Retina (tissue), 1 donor: Measurements from ENCODE around the gene SPATC1L.
"Not testable (repeated sequence)": the region's sequence is repeated elsewhere in the genome, so short reads cannot be mapped to it uniquely, and the experiment has no call there.

Experiments used
- DNase-seq: peaks from one replicate; pipeline ENCODE4 v3.0.0-alpha.2; 2016

Gene SPATC1L

DNA sequence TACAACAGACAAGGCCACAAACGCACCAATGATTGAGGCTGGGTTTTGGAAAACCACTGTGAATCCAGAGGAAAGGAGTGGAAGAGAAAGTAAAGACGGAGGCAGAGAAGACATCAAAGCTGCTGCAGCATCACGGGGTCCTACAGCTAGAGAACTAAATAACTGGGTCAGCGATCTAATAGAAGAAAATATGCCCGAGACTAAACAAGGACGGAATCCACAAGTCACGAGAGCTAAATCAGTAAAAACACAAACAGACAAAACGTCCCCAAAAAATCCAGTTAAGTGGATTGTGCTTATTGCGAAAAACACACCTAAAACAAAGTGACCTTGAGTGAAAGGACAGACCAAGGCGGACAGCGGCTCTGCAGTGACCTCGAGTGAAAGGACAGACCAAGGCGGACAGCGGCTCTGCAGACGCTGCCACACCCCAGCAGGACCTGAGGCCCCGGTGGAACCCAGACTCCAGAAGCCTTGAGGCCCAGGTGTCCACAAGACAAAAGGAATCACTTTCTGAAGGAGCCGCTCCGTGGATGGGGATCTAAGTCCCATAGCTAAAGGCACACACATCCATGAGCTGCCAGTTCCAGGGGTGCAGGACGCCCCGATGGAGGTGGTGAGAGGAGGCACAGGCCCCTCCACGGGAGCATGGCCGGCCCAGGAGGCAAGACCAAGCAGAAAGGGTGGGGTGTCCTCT, 34.9 kb downstream of the SPATC1L start:
- DNase-seq = no peak

DNA sequence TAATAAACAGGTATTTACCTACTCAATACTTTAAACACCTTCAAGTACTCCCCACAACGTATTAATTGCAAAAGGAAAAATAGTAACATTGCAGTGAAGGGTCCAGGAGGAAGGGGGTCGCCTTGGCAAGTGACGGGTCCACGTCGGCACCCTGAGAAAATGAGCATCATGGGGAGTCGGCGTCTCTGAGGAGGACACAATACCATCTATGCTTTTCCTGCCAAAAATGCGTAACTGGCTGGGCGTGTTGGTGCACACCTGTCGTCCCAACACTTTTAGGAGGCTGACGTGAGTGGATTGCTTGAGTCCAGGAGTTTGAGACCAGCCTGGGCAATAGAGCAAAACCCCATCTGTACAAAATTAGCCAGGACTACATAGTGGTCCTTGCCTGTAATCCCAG, 36.2 kb downstream of the SPATC1L start:
- DNase-seq = no peak

DNA sequence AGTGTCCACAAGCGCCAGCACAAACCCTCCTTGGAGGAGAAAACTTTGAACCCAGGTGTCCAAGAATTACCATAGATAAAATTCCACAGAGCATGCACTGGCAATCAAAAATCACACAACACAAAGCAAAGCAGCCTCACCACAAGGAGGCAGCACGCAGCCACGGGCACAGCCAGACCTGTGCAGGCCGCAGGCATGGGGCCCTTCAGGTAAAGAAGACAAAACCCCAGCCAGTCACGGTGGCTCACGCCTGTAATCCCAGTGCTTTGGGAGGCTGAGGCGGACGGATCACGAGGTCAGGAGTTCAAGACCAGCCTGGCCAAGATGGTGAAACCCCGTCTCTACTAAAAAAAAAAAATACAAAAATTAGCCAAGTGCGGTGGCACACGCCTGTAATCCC, 36.8 kb downstream of the SPATC1L start:
- not testable (repeated sequence) for DNase-seq

DNA sequence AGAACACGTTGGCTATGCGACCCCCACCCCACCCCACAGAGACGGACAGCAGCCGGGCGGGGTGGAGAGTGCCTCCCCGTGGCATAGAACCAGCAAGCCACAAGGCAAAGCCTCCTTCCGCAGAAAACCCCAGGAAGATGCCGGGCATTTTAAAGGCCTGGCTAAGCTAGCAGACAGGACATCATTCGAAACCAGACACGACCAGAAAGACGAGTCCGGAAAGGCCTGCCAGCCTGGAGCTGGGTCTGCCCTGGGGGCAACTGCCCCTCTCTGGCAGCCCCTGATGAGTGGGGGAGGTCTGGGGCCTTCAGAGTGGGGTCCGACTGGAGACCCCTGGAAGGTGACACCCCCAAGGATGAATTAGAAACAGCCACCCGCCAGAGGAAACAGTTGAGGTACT, 37.4 kb downstream of the SPATC1L start:
- DNase-seq = no peak

DNA sequence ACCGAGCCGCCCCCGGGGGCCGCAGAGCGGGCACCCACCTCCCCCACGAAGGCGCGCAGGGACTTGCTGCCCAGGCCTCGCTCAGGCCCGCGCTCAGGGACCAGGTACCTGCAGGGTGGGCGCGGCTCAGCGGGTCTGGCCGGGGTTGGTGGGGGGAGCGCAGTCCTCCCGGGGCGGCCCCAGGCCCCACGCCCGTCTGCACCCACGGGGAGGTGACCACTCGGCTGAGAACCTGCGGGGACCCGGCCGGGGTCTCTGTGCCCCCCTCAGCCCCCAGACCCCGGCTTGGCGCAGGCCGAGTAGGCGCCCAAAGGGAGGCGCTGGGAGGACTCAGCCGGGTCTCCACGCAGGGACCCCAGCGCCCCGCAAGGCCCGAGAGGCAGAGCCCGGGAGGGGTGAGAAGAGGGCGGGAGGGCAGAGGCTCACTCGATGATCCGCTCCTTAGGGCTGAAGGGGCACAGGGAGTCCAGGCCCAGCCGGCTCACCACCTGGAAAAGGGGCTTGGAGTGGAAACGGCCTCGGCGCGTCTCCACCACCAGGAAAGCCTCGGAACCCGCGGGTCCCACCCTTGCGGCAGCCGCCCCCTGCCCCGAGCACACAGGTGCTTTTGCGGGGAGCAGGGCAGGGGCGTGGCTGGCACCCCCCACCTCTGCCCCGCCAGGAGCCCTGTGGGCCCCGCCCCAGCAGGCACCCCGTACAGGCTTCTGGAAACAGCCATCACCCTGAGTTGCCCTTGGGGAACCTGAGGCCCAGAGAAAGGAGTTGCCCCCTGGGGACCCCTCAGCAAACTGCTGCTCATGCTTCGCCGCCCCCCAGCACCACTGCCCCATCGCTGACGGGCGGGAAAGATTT, 38.2 kb downstream of the SPATC1L start:
- no peak for DNase-seq

DNA sequence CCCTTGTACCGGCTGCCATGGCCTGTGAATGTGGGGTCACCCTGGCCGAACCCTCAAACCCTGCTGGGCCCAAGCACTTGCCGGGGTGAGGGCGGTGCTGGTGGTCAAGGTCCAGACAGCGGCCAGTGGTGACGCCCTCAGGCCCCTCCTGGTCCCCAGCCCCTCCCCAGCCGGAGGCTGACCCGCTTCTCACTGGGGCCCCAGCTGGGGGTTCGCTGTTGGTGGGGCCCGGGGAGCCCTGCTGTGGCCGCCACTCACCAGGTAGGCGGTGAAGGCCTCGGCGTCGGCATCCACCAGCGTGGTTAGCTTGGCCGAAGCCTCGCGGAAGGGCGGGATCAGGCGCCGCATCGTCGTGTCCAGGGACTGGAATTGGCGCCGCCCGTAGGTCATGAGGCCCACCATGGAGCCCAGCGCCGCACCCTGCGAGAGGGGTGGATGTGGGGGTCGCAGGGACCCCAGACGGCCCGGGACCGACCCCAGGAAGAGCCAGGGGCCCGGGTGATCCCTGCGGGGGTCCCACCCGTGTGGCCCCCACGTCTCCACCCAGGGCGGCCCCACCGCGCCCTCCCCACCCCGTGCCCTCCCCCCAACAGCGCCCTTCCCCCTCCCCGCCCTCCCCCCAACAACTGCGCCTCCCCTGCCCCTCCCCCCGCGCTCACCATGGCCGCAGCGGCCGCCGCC, 39.0 kb downstream of the SPATC1L start:
- DNase-seq = no peak

DNA sequence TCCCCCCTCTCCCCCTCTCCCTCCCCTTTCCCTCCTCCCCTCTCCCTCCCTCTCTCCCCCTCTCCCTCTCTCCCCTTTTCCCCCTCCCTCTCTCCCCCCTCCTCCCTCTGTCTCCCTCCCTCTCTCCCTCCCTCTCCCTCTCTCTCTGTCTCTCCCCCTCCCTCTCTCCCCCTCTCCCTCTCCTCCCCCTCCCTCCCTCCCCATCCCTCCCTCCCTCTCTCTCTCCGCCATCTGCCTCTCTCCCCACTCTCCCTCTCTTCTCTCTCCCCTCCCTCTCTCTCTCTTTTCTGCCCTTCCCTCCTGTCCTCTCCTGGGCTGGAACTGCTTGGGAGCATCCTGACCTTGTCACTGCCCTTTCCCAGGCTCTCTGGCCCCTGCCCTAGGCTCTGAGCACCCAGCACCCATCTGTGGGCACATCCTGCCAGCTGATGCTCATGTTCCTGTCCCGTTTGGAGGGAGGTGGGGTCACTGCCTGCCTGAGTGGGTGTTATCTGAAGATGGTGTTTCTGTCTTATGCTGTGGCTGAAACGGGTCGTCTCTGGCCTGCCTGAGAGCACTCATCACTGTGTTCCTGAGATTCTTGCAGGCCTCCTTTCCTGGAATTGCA, 39.7 kb downstream of the SPATC1L start:
- no peak for DNase-seq

DNA sequence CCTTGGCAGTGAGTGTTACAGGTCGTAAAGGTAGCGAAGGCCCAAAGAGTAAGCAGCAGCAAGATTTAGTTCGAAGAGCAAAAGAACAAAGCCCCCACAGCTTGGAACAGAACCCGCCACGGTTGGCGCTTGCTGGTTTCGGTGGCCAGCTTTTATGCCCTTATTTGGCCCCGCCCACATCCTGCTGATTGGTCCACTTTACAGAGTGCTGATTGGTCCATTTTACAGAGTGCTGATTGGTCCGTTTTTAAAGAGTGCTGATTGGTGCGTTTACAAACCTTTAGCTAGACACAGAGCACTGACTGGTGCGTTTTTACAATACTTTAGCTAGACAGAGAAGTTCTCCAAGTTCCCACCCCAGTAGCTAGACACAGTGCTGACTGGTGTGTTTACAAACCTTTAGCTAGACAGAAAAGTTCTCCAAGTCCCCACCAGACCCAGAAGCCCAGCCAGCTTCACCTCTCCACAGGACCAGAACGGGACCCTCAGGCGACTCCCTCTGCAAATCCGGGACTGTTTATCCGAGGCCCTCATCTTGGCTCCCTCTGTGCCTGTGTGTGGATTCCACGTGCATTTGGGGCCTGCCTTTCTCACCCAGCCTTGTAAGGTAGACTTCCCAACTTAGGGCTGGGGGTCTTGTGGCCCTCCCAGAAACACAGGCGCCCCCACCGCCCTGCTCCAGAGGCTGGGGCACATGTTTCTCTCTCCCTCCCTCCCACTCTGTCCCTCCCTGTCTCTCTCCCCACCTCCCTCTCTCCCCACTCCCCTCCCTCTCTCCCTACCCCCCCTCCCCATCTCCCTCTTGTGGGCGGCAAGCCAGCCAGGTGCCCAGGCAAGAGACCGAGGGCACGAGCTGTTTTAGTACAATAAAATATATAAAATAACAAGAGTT, 41.4 kb downstream of the SPATC1L start:
- no peak for DNase-seq

DNA sequence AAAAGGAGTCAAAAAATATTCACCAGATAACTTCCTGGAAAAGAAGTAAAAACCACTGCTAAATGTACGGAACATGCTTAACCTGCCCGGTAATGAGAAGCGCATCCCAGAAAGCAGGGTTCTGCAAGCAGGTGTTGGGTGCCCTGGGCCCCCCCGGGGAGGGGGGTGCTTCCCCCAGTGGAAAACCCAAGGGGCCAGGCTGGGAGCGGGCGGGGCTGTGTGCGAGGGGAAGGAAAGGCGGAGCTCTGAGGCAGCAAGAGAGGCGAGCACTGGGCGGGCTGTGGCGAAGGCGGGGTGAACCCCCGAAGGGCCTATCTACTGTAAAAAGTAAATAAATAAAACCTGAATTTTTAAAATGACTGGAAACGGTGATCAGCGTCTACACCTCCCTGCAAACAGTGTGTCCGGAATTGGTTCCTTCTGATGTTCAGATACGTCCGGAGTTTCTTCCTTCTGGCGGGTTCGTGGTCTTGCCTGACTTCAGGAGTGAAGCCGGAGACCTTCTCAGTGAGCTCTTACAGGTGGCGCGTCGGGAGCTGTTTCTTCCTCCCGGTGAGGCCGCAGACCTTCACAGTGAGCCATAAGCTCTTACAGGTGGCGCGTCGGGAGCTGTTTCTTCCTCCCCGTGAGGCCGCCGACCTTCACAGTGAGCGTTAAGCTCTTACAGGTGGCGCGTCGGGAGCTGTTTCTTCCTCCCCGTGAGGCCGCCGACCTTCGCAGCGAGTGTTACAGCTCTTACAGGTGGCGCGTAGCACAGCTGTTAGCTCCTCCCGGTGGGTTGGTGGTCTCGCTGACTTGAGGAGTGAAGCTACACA, 42.3 kb downstream of the SPATC1L start:
- DNase-seq = no peak

DNA sequence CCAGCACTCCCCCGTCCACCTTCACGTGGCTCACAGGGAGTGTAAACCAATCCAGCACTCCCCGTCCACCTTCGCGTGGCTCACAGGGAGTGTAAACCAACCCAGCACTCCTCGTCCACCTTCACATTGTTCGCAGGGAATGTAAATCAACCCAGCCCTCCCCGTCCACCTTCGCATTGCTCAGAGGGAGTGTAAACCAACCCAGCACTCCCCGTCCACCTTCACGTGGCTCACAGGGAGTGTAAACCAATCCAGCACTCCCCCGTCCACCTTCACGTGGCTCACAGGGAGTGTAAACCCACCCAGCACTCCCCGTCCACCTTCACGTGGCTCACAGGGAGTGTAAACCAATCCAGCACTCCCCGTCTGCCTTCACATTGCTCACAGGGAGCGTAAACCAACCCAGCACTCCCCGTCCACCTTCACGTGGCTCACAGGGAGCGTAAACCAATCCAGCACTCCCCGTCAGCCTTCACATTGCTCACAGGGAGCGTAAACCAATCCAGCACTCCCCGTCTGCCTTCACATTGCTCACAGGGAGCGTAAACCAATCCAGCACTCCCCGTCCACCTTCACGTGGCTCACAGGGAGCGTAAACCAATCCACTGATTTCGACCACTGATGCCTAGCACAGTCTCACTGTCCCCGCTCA, 43.8 kb downstream of the SPATC1L start:
- not testable (repeated sequence) for DNase-seq

DNA sequence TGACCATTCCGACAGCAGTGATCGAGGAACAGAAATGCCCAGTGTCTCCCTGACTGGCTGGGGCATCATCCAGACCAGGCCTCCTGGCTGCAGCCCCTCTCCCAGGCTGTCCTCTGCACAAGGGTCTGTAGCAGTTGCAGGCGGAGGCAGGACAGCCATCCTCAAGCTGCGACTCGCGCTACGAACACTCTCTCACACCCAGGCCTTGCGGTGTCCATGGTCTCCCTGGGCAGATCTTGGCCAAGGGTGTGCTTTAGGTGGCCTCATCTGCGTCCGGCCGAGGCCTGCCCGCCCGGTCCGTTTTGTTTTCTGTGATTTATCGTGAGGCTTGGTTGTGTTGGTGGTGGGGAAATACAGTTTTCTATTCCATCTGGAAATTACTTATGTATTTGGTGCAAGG, 44.6 kb downstream of the SPATC1L start:
- DNase-seq = no peak

DNA sequence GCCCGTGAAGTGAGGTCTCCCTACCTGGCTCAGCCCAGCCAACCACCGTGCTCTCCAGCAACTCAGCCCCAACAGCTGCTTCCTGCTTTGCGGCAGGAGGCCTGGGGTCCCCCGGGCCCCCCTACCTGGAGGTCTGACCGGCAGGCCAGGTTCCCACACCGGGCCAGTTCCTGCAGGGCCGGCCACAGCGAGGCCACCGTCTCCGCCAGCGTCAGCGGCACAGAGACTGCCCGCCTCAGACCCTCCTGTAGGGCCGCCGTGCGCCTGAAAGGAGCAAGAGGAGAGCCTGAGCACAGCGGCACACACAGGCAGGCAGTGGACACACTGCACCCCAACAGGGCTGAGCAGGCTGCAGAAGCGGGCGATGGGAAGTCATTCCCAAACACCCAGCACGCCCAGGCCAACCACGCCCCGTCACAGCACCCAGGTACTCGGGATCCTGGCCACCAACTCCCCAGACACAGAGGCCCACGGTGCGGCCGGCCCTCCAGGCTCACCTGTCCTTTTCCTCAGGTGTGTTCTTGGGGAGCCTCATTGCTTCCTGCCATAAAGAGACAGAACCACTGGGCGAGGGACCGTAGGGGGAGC, 45.8 kb downstream of the SPATC1L start:
- no peak for DNase-seq

DNA sequence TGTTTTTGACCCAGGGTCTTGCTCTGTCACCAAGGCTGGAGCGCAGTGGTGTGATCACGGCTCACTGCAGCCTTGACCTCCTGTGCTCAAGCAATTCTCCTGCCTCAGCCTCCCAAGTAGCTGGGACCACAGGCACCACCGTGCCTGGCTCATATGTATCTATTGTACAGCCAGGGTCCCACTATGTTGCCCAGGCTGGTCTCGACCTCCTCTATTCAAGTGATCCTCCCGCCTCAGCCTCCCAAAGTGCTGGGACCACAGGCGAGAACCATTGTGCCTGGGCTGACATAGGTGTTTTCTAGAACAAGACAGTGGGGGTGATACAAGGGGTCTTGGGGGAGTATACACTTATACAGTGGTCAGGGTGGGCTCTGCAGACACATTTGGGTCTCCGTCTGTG, 46.4 kb downstream of the SPATC1L start:
- DNase-seq = no peak

DNA sequence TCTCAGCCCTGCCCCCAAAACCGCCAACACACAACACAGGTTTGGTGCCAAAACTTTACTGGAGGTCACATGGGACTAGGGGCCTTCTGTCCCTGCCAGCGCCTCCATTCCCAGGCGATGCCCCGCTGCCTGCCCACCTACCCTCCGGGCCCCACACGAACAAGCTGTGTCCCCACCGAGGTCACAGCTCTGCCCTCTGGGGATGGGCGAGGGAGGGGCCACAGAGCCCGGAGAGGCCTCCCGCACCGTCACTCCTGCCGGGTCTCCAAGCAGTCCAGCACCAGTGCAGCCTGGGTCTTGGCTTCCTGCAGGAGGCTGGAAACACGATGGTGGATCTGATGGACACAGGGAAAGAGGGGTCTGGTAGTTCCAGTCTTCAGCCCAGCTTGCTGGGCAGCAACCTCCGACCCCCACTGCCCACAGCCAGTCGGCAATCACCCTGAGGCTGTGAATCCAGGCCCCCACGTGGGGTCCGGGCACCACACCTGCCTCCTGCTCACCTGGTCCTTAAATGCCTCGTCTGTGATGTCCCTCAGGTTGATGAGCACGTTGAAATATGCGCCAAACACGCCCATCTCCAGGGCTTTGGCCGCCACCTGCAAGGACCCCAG, 47.4 kb downstream of the SPATC1L start:
- DNase-seq = no peak

DNA sequence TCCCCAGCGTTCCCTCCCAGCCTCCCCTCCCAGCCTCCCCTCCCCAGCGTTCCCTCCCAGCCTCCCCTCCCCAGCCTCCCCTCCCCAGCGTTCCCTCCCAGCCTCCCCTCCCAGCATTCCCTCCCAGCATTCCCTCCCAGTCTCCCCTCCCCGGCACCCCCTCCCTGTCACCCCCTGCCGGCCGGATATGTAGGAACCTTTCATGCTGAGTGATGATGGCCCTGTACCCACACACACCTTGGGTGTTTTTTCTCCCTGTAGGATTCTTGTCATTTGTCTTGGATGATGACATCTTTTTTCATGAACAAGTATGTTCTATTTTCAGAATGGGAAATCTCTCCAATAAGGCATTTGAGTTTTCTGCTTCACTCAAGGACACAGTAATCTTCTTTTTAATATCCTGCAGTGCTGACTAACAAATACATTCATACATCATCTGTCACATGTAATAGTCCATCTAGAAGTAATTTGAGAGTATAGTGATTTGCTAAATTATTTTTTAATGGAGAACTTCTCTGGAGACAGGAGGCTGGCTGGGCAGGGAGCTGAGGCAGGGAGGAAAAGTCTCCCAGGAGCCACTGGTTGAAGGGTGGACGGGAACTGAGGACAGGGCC, 48.4 kb downstream of the SPATC1L start:
- no peak for DNase-seq

DNA sequence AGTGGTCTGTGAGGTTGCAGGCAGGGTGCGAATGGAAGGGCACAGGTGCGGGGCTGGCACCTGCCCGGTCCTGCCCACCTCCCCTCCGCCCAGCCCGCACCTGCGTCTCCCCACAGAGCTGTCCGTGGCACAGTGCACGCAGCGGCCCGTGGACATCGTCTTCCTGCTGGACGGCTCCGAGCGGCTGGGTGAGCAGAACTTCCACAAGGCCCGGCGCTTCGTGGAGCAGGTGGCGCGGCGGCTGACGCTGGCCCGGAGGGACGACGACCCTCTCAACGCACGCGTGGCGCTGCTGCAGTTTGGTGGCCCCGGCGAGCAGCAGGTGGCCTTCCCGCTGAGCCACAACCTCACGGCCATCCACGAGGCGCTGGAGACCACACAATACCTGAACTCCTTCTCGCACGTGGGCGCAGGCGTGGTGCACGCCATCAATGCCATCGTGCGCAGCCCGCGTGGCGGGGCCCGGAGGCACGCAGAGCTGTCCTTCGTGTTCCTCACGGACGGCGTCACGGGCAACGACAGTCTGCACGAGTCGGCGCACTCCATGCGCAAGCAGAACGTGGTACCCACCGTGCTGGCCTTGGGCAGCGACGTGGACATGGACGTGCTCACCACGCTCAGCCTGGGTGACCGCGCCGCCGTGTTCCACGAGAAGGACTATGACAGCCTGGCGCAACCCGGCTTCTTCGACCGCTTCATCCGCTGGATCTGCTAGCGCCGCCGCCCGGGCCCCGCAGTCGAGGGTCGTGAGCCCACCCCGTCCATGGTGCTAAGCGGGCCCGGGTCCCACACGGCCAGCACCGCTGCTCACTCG, 52.2 kb downstream of the SPATC1L start:
- no peak for DNase-seq

DNA sequence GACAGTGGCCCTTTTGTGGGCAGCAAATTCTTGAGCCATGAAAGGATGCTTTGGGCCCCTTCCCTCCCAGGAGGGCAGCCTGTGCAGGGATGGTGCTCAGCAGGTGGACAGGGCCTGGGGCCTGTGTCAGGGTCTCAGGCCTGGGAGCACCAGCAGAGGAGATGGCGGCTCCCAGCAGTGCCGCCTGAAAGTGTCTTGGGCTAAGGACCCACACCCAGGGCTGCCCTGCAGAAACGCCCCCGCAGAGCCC, 52.7 kb downstream of the SPATC1L start:
- DNase-seq = no peak

DNA sequence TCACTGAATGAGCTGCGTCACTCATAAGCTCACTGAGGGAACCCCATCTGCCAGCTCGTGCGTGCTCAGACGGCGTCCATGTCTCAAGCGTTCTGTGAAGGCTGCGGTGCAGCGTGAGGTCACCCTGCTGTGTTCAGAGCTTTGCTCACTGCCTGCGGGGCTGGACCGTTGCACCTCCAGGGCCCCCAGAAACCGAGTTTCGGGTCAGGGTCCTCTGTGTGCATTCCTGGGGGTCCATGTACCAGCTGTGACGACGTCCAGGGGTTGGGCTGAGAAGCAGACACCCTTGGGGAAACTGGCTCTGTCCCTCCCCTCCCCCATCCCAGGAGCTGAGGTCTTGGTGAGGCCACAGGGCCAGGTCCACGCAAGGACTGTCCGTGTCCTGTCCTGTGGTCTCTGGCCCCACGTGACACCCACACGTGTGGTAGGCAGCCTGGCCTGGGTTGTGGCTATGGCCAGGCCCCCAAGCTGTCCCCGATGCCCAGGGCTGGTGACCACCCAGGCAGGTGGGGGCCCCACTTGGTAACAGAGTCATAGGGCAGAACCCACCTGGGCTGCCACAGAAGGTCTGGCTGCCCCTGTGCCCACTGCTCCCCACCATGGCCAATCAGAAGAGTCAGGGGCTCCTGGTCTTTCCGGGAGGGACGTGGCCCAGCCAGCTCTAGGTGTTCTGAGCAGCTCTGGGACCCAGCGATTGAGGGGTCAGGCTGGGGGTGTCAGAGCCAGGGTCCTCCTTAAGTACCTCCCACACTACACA, 53.2 kb downstream of the SPATC1L start:
- DNase-seq = no peak
